Measurements from ENCODE around the gene CAV2.

DNA sequence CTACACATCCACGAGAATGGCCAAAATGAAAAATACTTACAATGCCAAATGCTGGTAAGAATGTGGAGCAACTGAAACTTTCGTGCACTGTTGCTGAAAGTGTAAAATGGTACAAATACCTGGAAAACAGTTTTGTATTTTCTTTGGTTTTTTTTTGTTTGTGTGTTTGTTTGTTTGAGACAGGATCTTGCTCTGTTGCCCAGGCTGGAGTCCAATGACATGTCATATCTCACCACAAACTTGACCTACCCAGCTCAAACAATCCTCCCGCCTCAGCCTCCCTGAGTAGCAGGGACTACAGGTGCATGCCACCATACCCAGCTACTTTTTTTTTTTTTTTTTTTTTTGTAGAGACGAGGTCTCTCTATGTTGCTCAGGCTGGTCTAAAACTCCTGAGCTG lies 35.6 kb upstream of the CAV2 start:
- TF ChIP-seq, protein P1, sequence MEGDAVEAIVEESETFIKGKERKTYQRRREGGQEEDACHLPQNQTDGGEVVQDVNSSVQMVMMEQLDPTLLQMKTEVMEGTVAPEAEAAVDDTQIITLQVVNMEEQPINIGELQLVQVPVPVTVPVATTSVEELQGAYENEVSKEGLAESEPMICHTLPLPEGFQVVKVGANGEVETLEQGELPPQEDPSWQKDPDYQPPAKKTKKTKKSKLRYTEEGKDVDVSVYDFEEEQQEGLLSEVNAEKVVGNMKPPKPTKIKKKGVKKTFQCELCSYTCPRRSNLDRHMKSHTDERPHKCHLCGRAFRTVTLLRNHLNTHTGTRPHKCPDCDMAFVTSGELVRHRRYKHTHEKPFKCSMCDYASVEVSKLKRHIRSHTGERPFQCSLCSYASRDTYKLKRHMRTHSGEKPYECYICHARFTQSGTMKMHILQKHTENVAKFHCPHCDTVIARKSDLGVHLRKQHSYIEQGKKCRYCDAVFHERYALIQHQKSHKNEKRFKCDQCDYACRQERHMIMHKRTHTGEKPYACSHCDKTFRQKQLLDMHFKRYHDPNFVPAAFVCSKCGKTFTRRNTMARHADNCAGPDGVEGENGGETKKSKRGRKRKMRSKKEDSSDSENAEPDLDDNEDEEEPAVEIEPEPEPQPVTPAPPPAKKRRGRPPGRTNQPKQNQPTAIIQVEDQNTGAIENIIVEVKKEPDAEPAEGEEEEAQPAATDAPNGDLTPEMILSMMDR (conservative IDR thresholded peaks at IDR 0.05; ENCODE audit: low read depth, low read length), result no peak
- TF ChIP-seq EZH2 (IDR thresholded peaks at IDR 0.05; ENCODE audit: low read length, unreplicated experiment), result no peak

Data from PC-3 (cell line).